ENCODE data around the gene TLR1. TPM values are rescaled to one million over a fixed set of nuclear protein-coding genes. Genes with fewer than 3 reads are reported as not detected.

TLR1 gene
- total RNA-seq, 4 donors from 2014 or later, result 6.7 to 9.8 (median 8.9) TPM

DNA sequence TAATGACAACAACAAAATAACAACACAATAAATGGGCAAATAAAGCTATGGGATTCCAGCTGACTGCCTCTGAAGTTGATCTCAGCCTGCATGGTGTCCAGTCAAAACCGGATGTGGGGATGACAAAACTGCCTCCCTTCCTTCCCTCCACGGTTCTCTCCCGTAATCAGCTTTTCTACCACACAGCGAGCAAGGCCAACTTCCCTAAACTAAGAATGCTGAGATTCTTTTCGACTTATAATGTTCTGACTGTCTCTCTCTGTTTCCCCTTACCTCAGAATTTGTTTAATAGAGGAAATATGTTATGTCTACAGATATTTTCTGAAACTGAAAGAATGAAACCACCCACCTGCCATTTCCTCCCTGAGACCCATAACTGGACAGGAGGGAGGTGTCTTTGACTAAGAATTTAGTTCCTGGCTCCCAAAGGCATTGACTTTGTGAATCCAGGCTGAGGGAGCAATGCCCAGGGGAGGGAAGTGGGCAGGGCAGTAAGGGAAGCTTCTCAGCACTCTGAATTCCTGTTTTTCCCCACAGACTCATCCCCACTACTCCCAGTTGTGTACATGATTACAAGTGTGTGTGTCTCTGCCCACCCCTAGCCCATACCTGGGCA, 1.0 kb upstream of the TLR1 start:
- H3K36me3 ChIP-seq, result no peaks in the 10 kb centered on the region
- H3K9me3 ChIP-seq, result no peaks in the 10 kb centered on the region
- peaks cover 29% of the 10 kb centered on the region for H3K4me1 ChIP-seq
- WGBS, result 43% methylated on average over 5 of the region's 5 CpGs
- H3K27ac ChIP-seq, result peak overlapping the region; percentile 84
- peak overlapping the region; percentile 42 for H3K4me3 ChIP-seq
- H3K27me3 ChIP-seq, result no peaks in the 10 kb centered on the region
- no peak for DNase-seq (ENCODE audit: low spot score in 2 of 2)
- TF ChIP-seq EP300 (IDR thresholded peaks at IDR 0.05) (no peak), POLR2A (IDR thresholded peaks at IDR 0.05) (no peak)
- TF ChIP-seq, protein P1, sequence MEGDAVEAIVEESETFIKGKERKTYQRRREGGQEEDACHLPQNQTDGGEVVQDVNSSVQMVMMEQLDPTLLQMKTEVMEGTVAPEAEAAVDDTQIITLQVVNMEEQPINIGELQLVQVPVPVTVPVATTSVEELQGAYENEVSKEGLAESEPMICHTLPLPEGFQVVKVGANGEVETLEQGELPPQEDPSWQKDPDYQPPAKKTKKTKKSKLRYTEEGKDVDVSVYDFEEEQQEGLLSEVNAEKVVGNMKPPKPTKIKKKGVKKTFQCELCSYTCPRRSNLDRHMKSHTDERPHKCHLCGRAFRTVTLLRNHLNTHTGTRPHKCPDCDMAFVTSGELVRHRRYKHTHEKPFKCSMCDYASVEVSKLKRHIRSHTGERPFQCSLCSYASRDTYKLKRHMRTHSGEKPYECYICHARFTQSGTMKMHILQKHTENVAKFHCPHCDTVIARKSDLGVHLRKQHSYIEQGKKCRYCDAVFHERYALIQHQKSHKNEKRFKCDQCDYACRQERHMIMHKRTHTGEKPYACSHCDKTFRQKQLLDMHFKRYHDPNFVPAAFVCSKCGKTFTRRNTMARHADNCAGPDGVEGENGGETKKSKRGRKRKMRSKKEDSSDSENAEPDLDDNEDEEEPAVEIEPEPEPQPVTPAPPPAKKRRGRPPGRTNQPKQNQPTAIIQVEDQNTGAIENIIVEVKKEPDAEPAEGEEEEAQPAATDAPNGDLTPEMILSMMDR (IDR thresholded peaks at IDR 0.05), result no peak

- H3K4me3 ChIP-seq, result peak overlapping the region; percentile 42
- peak overlapping the region; percentile 84 for H3K27ac ChIP-seq
- H3K4me1 ChIP-seq, result peaks cover 29% of the 10 kb centered on the region
- no peaks in the 10 kb centered on the region for H3K9me3 ChIP-seq
- no peak for DNase-seq (ENCODE audit: low spot score in 2 of 2)
- TF ChIP-seq POLR2AphosphoS5 (IDR thresholded peaks at IDR 0.05), result no peak
- no peak for TF ChIP-seq POLR2A (IDR thresholded peaks at IDR 0.05)
- TF ChIP-seq, protein P1 (IDR thresholded peaks at IDR 0.05), result no peak
- no peak for TF ChIP-seq EP300 (IDR thresholded peaks at IDR 0.05)
- no peaks in the 10 kb centered on the region for H3K27me3 ChIP-seq
- H3K36me3 ChIP-seq, result peaks cover 4% of the 10 kb centered on the region
- 23% methylated on average over 6 of the region's 6 CpGs for WGBS
These were observed 548 bp downstream of the TLR1 start for GRCh38 chr4:38803833-38804653.

DNA sequence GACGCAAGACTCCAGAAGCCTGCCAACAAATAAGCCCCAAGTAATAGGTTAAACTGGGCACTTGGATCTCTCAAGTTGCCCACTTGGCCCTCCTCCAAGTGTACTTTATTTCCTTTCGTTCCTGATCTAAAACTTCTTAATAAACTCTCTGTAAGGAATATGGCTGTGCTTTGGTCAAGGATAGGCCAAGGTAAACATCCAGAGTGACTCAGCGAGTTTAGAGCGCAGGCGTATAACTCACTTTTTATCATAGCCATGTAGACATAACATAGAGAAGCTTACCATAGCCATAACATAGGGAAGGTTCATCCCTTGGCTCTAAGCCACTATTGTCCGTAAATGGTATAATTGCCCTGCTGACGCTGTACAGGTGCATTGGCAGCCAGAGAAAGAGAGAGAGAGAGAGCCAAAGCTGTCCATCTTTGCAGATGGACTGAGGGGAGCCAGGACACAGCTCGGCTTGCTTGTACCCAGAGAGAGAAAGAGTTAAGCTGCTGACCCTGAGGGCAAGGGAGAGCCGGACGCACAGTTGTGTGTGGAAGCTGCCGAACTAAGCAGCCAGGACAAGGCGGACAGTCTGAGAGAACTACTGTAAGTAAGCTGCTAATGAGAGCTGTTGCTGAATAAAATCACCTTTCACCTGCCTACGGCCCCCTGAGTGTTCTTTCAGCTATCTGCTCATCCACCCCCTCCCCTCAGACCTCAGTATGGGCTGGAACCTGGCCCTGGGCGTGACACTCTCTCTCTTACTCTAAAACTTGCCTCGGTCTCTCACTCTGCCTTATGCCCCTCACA, 1.8 kb downstream of the TLR1 start:
- 85% methylated on average over 15 of the region's 15 CpGs for WGBS
- H3K9me3 ChIP-seq, result no peaks in the 10 kb centered on the region
- TF ChIP-seq POLR2AphosphoS5 (IDR thresholded peaks at IDR 0.05) (no peak), EP300 (IDR thresholded peaks at IDR 0.05) (no peak), POLR2A (IDR thresholded peaks at IDR 0.05) (no peak)
- TF ChIP-seq, protein P1 (IDR thresholded peaks at IDR 0.05), result no peak
- H3K27ac ChIP-seq, result no peak overlapping the region
- peaks cover 29% of the 10 kb centered on the region for H3K4me1 ChIP-seq
- peak overlapping the region; percentile 42 for H3K4me3 ChIP-seq
- DNase-seq (ENCODE audit: low spot score in 2 of 2), result no peak
- H3K36me3 ChIP-seq, result peaks cover 11% of the 10 kb centered on the region
- no peaks in the 10 kb centered on the region for H3K27me3 ChIP-seq

DNA sequence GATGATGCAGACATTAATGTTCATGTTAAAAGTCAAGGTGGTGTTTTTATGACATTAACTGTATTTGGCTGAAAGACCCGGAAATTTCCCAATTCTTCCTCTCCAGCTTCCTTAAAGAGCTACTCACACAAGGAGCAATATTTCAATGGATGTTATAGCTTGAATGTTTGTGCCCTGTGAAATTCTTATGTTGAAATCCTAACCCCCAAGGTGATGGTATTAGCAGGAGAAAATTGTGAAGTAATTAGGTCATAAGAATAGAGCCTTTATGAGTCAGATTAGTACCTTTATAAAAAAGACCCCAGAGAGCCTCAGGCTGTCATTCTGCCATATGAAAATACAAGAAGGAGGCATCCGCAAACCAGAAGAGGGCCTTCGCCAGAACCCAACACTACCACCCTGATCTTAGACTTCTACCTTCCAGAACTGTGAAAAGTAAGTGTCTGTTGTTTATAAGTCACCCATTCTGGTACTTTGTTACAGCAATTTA, 3.6 kb downstream of the TLR1 start:
- Histone ChIP-seq H3K9me3 (no peaks in the 10 kb centered on the region), H3K4me3 (no peak overlapping the region), H3K27ac (no peak overlapping the region), H3K4me1 (peaks cover 29% of the 10 kb centered on the region), H3K27me3 (no peaks in the 10 kb centered on the region), H3K36me3 (peaks cover 11% of the 10 kb centered on the region)
- TF ChIP-seq, protein P1 (IDR thresholded peaks at IDR 0.05), result no peak
- TF ChIP-seq POLR2AphosphoS5 (IDR thresholded peaks at IDR 0.05) (no peak), EP300 (IDR thresholded peaks at IDR 0.05) (no peak), POLR2A (IDR thresholded peaks at IDR 0.05) (no peak)
- DNase-seq (ENCODE audit: low spot score in 2 of 2), result no peak
- 87% methylated on average over 3 of the region's 3 CpGs for WGBS
